Anterior cingulate cortex (tissue), 58 donors: Measurements from ENCODE around the gene KRT79.

ENCODE experiments used
- DNase-seq, 58 donors: peaks; one replicate each; lab custom pipeline; 2025; lab: John Stamatoyannopoulos, UW

Gene KRT79

GRCh38 chr12:52836491-52837412 is 2.6 kb upstream of the KRT79 start:
- DNase-seq: no peak

- no peak for DNase-seq
These were observed 1.9 kb upstream of the KRT79 start for GRCh38 chr12:52836042-52836466.

GRCh38 chr12:52835271-52836041 is 1.3 kb upstream of the KRT79 start:
- DNase-seq: no peak

- no peak for DNase-seq
These were observed 553 bp upstream of the KRT79 start for GRCh38 chr12:52834727-52835001.

- DNase-seq: no peak
These were observed 866 bp downstream of the KRT79 start for GRCh38 chr12:52832985-52833905.

- no peak for DNase-seq
These were observed 1.7 kb downstream of the KRT79 start for GRCh38 chr12:52832451-52832850.

GRCh38 chr12:52831251-52831650 is 2.9 kb downstream of the KRT79 start:
- DNase-seq: no peak

GRCh38 chr12:52829986-52830770 is 3.9 kb downstream of the KRT79 start:
- no peak for DNase-seq

- DNase-seq: no peak
These were observed 5.5 kb downstream of the KRT79 start for GRCh38 chr12:52828591-52829021.

GRCh38 chr12:52828156-52828555 is 6.0 kb downstream of the KRT79 start:
- DNase-seq: no peak

- no peak for DNase-seq
These were observed 6.5 kb downstream of the KRT79 start for GRCh38 chr12:52827499-52828090.

- DNase-seq: no peak
These were observed 7.3 kb downstream of the KRT79 start for GRCh38 chr12:52826611-52827498.

- DNase-seq: no peak
These were observed 8.2 kb downstream of the KRT79 start for GRCh38 chr12:52825961-52826360.

GRCh38 chr12:52824741-52825410 is 9.2 kb downstream of the KRT79 start:
- no peak for DNase-seq

GRCh38 chr12:52823761-52824450 is 10.2 kb downstream of the KRT79 start:
- DNase-seq: peak in 1 of 58 donors; percentile 3

- no peak for DNase-seq
These were observed 11.2 kb downstream of the KRT79 start for GRCh38 chr12:52822771-52823510.
